Measurements from ENCODE around the gene AGO1. TPM values are rescaled to one million over a fixed set of nuclear protein-coding genes. Genes with fewer than 3 reads are reported as not detected.
"Not testable (repeated sequence)": the region's sequence is repeated elsewhere in the genome, so short reads cannot be mapped to it uniquely, and the experiment has no call there.

AGO1 gene
- total RNA-seq, 1 donor from 2014 or later, result 31.7 TPM

- intact Hi-C loops (cut with DNase I), result no loop called here
- Histone ChIP-seq H3K27ac (no peak overlapping the region), H3K9me3 (no peaks in the 10 kb centered on the region), H3K27me3 (no peaks in the 10 kb centered on the region), H3K36me3 (no peaks in the 10 kb centered on the region), H3K4me1 (peaks cover 8% of the 10 kb centered on the region), H3K4me3 (no peak overlapping the region)
- DNase-seq (ENCODE audit: extremely low spot score in 2 of 2), result no peak
- TF ChIP-seq POLR2A (IDR thresholded peaks at IDR 0.05) (no peak), POLR2AphosphoS5 (IDR thresholded peaks at IDR 0.05; ENCODE audit: insufficient read depth in 1 of 2, low read depth in 1 of 2) (no peak)
- TF ChIP-seq, protein P1, sequence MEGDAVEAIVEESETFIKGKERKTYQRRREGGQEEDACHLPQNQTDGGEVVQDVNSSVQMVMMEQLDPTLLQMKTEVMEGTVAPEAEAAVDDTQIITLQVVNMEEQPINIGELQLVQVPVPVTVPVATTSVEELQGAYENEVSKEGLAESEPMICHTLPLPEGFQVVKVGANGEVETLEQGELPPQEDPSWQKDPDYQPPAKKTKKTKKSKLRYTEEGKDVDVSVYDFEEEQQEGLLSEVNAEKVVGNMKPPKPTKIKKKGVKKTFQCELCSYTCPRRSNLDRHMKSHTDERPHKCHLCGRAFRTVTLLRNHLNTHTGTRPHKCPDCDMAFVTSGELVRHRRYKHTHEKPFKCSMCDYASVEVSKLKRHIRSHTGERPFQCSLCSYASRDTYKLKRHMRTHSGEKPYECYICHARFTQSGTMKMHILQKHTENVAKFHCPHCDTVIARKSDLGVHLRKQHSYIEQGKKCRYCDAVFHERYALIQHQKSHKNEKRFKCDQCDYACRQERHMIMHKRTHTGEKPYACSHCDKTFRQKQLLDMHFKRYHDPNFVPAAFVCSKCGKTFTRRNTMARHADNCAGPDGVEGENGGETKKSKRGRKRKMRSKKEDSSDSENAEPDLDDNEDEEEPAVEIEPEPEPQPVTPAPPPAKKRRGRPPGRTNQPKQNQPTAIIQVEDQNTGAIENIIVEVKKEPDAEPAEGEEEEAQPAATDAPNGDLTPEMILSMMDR (IDR thresholded peaks at IDR 0.05), result no peak
Measured at GRCh38 chr1:35947547-35947946, 64.5 kb downstream of the AGO1 start.

GRCh38 chr1:35958558-35958957, 75.5 kb downstream of the AGO1 start:
- Histone ChIP-seq H3K27me3 (no peaks in the 10 kb centered on the region), H3K27ac (no peak overlapping the region), H3K36me3 (no peaks in the 10 kb centered on the region), H3K4me1 (no peaks in the 10 kb centered on the region), H3K4me3 (no peak overlapping the region), H3K9me3 (no peaks in the 10 kb centered on the region)
- TF ChIP-seq POLR2A (IDR thresholded peaks at IDR 0.05) (no peak), POLR2AphosphoS5 (IDR thresholded peaks at IDR 0.05; ENCODE audit: insufficient read depth in 1 of 2, low read depth in 1 of 2) (no peak)
- TF ChIP-seq, protein P1 (IDR thresholded peaks at IDR 0.05), result no peak
- intact Hi-C loops (cut with DNase I), result no loop called here
- no peak for DNase-seq (ENCODE audit: extremely low spot score in 2 of 2)

DNA sequence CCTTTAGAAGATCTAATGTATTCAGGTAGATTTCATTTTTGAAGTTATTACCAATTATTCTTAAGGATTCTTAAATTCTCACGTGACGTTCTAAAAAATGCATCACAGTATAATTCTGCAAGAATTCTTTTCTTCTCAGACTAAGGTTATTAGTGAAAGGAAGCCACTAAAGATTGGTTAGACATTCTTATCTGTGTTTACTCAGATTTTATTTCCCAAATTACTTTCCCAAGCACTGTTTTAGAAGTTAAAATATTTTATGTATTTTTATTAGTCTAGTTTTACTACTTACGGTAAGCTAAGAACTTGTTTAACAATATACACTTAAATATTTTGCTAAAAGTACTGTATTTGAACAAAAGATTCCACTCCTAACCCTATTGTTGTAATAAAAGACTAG, 76.3 kb downstream of the AGO1 start:
- intact Hi-C loops (cut with DNase I), result no loop called here
- Histone ChIP-seq H3K9me3 (no peaks in the 10 kb centered on the region), H3K27me3 (no peaks in the 10 kb centered on the region), H3K27ac (no peak overlapping the region), H3K36me3 (no peaks in the 10 kb centered on the region), H3K4me1 (no peaks in the 10 kb centered on the region), H3K4me3 (no peak overlapping the region)
- DNase-seq (ENCODE audit: extremely low spot score in 2 of 2), result no peak
- TF ChIP-seq, protein P1 (IDR thresholded peaks at IDR 0.05), result no peak
- TF ChIP-seq POLR2A (IDR thresholded peaks at IDR 0.05) (no peak), POLR2AphosphoS5 (IDR thresholded peaks at IDR 0.05; ENCODE audit: insufficient read depth in 1 of 2, low read depth in 1 of 2) (no peak)

DNA sequence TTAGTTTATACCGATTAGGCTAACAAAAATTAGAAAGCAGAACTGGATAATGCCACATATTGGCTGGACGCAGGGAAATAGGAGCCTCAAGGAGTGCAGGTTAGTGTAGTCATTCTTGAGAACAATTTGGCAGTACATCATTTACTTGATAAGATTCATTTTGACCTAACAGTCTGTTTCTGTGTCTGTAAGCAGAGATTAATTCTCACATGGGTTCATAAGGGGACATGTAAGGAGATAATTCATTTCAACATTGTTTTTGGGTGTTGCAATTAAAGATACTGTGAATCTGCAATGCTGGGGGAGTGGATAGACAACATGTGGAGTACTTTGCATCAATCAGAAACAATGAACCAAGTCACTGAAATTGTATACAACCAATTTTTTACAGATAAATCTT, 79.9 kb downstream of the AGO1 start:
- TF ChIP-seq POLR2AphosphoS5 (IDR thresholded peaks at IDR 0.05; ENCODE audit: insufficient read depth in 1 of 2, low read depth in 1 of 2) (no peak), POLR2A (IDR thresholded peaks at IDR 0.05) (no peak)
- TF ChIP-seq, protein P1 (IDR thresholded peaks at IDR 0.05), result no peak

GRCh38 chr1:35964277-35964676, 81.3 kb downstream of the AGO1 start:
- H3K27ac ChIP-seq; H3K27me3 ChIP-seq; DNase-seq (ENCODE audit: extremely low spot score in 2 of 2); intact Hi-C loops (cut with DNase I); H3K9me3 ChIP-seq; H3K4me1 ChIP-seq; H3K4me3 ChIP-seq: not testable (repeated sequence)
- H3K36me3 ChIP-seq, result peaks cover 0 to 13% of the 10 kb centered on the region in 2 donors

More for the DNA sequence above, 79.9 kb downstream of the AGO1 start:
- H3K36me3 ChIP-seq, result peaks cover 0 to 6% of the 10 kb centered on the region in 2 donors
- no peaks in the 10 kb centered on the region for H3K27me3 ChIP-seq
- intact Hi-C loops (cut with DNase I), result no loop called here
- no peak overlapping the region for H3K27ac ChIP-seq
- no peak for DNase-seq (ENCODE audit: extremely low spot score in 2 of 2)
- no peaks in the 10 kb centered on the region for H3K4me1 ChIP-seq
- no peaks in the 10 kb centered on the region for H3K9me3 ChIP-seq
- H3K4me3 ChIP-seq, result no peak overlapping the region

DNA sequence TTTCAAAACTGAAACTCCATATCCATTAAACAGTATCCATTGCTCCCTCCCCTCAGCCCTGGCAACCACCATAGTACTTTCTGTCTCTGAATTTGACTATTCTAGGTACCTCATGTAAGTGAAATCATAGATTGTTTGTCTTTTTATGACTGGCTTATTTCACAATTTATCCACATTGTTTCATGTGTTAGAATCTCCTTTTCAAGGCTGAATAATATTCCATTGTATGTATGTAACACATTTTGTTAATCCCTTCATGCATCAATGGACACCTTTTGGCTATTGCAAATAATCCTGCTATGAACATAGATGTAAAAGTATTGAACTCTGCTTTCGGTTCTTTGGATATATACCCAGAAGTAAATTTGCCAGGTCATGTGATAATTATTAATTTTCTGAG, 85.4 kb downstream of the AGO1 start:
- Histone ChIP-seq H3K27me3 (no peaks in the 10 kb centered on the region), H3K36me3 (peaks cover 0 to 34% of the 10 kb centered on the region in 2 donors), H3K4me3 (no peak overlapping the region), H3K27ac (no peak overlapping the region), H3K9me3 (no peaks in the 10 kb centered on the region), H3K4me1 (no peaks in the 10 kb centered on the region)
- TF ChIP-seq POLR2A (IDR thresholded peaks at IDR 0.05) (no peak), POLR2AphosphoS5 (IDR thresholded peaks at IDR 0.05; ENCODE audit: insufficient read depth in 1 of 2, low read depth in 1 of 2) (no peak)
- TF ChIP-seq, protein P1 (IDR thresholded peaks at IDR 0.05), result no peak
- intact Hi-C loops (cut with DNase I), result no loop called here
- DNase-seq (ENCODE audit: extremely low spot score in 2 of 2), result no peak

Measured in vagina (tissue), 2 donors.